Type B pancreatic cell (in vitro differentiated cells): ENCODE data around the gene LAMTOR4. TPM values are rescaled to one million over a fixed set of nuclear protein-coding genes. Genes with fewer than 3 reads are reported as not detected.
A peak's percentile ranks its signal among the peaks of the same experiment; 100 is the strongest.
"Not testable (repeated sequence)": the region's sequence is repeated elsewhere in the genome, so short reads cannot be mapped to it uniquely, and the experiment has no call there.

Source experiments
- DNase-seq: peaks from one replicate; pipeline ENCODE4 v3.0.0; 2021; ENCODE audit warnings: mixed read lengths; ENCODE audit not compliant: unreplicated experiment; ENCODE audit errors: extremely low spot score
- H3K27ac Mint-ChIP-seq: 2 replicates; pipeline ENCODE4 v1.8.0; 2021; ENCODE audit warnings: mild to moderate bottlenecking, mixed read lengths
- H3K27me3 Mint-ChIP-seq: 2 replicates; pipeline ENCODE4 v1.8.0; 2021; ENCODE audit warnings: mixed read lengths
- H3K36me3 Mint-ChIP-seq: 2 replicates; pipeline ENCODE4 v1.8.0; 2021; ENCODE audit warnings: mixed read lengths
- H3K4me1 Mint-ChIP-seq: one replicate; pipeline ENCODE4 v1.8.0; 2021; ENCODE audit warnings: mixed read lengths; ENCODE audit not compliant: unreplicated experiment
- H3K4me3 Mint-ChIP-seq: 2 replicates; pipeline ENCODE4 v1.8.0; 2021; ENCODE audit warnings: mild to moderate bottlenecking, mixed read lengths
- H3K9me3 Mint-ChIP-seq: 2 replicates; pipeline ENCODE4 v1.8.0; 2021; ENCODE audit warnings: mixed read lengths
- CTCF ChIP-seq: fragments of 200-600 bp; sonication (generic); conservative IDR thresholded peaks from 2 replicates; pipeline ENCODE4 v1.5.0; 2021; ENCODE audit warnings: antibody characterized with exemption, mild to moderate bottlenecking
- total RNA-seq: library from RNA; stranded (reverse); gene quantifications from 2 replicates; pipeline ENCODE4 v1.2.1, GENCODE V29; 2021; ENCODE audit warnings: low replicate concordance

The LAMTOR4 gene
- total RNA-seq, 1 donor from 2014 or later = 109 TPM

GRCh38 chr7:100128637-100128963 is 20.1 kb upstream of the LAMTOR4 start:
- no peak for TF ChIP-seq CTCF
- H3K9me3 Mint-ChIP-seq = no peaks in the 10 kb centered on the region
- H3K4me3 Mint-ChIP-seq = peak overlapping the region; percentile 84
- no peak for DNase-seq
- H3K27me3 Mint-ChIP-seq = no peaks in the 10 kb centered on the region
- H3K36me3 Mint-ChIP-seq = no peaks in the 10 kb centered on the region
- peaks cover 24% of the 10 kb centered on the region for H3K4me1 Mint-ChIP-seq
- H3K27ac Mint-ChIP-seq = peak overlapping the region; percentile 80

GRCh38 chr7:100130220-100130607 is 18.5 kb upstream of the LAMTOR4 start:
- H3K27ac Mint-ChIP-seq, H3K27me3 Mint-ChIP-seq, DNase-seq, H3K4me3 Mint-ChIP-seq, H3K36me3 Mint-ChIP-seq, H3K9me3 Mint-ChIP-seq: not testable (repeated sequence)
- H3K4me1 Mint-ChIP-seq = peaks cover 18% of the 10 kb centered on the region

GRCh38 chr7:100130608-100131453 is 17.9 kb upstream of the LAMTOR4 start:
- Mint-ChIP-seq H3K4me1 (peaks cover 20% of the 10 kb centered on the region), H3K4me3 (no peak overlapping the region), H3K27me3 (no peaks in the 10 kb centered on the region), H3K9me3 (no peaks in the 10 kb centered on the region), H3K27ac (no peak overlapping the region), H3K36me3 (no peaks in the 10 kb centered on the region)
- peak; percentile 89 for DNase-seq
- TF ChIP-seq CTCF = peak; percentile 93

- no peak for DNase-seq
- H3K27me3 Mint-ChIP-seq = no peaks in the 10 kb centered on the region
- H3K4me1 Mint-ChIP-seq = peaks cover 18% of the 10 kb centered on the region
- H3K9me3 Mint-ChIP-seq = no peaks in the 10 kb centered on the region
- H3K27ac Mint-ChIP-seq = no peak overlapping the region
- H3K36me3 Mint-ChIP-seq = no peaks in the 10 kb centered on the region
- H3K4me3 Mint-ChIP-seq = peak overlapping the region; percentile 20
- TF ChIP-seq CTCF = no peak
These were observed 16.6 kb upstream of the LAMTOR4 start for GRCh38 chr7:100132126-100132525.

- DNase-seq = no peak
- Mint-ChIP-seq H3K27ac (peak overlapping the region; percentile 53), H3K27me3 (no peaks in the 10 kb centered on the region), H3K9me3 (no peaks in the 10 kb centered on the region), H3K4me1 (peaks cover 18% of the 10 kb centered on the region), H3K36me3 (no peaks in the 10 kb centered on the region), H3K4me3 (peak overlapping the region; percentile 20)
- TF ChIP-seq CTCF = peak; percentile 90
These were observed 16.0 kb upstream of the LAMTOR4 start for GRCh38 chr7:100132697-100133151.

- H3K4me1 Mint-ChIP-seq = peaks cover 4% of the 10 kb centered on the region
- no peaks in the 10 kb centered on the region for H3K36me3 Mint-ChIP-seq
- no peak for DNase-seq
- H3K4me3 Mint-ChIP-seq = no peak overlapping the region
- no peaks in the 10 kb centered on the region for H3K9me3 Mint-ChIP-seq
- H3K27me3 Mint-ChIP-seq = peaks cover 3% of the 10 kb centered on the region
- H3K27ac Mint-ChIP-seq = no peak overlapping the region
- no peak for TF ChIP-seq CTCF
These were observed 10.6 kb upstream of the LAMTOR4 start for GRCh38 chr7:100137851-100138760.
